GM19240 (cell line): ENCODE data around the gene OPRM1.

ENCODE experiments used
- DNase-seq: peaks from one replicate; pipeline ENCODE4 v3.0.0; 2011; ENCODE audit warnings: low spot score; ENCODE audit not compliant: insufficient read length

OPRM1 gene

DNA sequence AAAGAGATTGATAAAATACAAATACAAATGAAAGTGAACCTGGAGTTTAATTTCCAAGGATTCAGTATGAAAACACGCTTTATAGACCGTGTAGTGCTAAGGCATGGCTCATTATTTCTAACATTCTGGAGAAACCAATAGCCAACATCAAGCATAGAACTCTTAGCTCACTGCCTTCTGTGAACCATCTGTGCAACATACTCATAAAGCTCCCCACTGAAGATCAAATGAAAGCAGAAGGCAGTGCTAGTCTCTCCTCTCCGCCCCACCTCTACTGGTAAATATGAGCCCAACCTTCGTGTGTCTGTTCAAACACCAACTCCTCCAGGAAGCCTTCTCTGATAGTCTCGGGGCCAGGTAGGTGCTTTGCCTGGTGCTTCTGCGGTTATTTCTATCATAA, 163.9 kb downstream of the OPRM1 start:
- no peak for DNase-seq

- no peak for DNase-seq
These were observed 167.1 kb downstream of the OPRM1 start for GRCh38 chr6:154206141-154206540.

DNA sequence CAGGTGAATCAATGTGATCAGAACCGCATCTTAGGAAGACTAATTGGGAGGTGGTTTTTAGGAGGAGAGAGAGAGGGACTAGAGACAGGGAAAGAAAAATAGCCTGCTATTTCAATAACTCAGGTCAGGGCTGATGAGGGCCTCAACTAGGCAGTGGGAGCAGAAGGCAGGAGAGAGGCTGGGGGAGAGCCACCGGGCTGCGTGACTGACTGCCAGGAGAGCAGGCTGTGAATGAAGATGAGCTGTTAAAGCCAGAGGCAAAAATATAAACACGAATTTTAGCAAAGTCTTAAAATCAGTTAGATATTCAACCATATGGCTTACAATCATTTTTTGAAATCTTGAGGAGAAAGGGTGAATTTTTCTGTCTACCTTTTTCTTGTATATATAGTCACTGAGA, 168.0 kb downstream of the OPRM1 start:
- no peak for DNase-seq

DNA sequence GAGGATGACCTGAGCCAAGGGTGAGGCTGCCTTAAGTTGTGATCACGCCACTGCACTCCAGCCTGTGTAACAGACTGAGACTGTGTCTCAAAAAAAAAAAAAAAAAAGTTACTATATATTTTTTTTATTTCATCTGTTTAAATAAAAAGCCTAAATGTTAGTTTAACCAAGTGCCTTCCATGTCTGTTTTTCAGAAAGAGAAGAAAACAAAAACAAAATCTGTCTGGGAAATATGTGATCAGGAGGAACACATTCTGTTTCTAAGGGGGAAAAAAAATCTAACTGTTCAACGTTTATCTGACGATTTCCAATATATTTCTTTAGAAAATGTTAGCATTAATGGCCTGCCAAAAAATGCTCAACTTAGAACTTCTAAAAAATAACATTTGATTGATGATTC, 170.5 kb downstream of the OPRM1 start:
- DNase-seq, result no peak

DNA sequence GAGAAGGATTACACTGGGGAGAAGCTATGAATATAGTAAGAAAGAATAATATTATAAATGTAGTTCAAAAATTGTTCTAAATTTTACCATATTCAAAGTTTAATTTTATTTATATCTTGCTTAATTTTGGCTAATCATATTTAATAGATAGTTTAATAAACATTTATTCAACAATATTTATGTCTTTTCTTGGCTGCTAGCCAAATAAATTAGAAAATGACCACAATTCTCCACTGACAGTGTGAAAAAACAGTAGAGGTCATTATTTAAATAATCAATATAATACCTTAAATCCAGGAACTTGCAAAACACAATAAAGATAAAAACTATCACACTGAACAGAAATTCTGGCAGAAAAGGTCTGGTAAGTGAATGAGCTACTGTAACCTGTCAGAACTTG, 171.6 kb downstream of the OPRM1 start:
- DNase-seq, result no peak

GRCh38 chr6:154213782-154214181, 174.7 kb downstream of the OPRM1 start:
- DNase-seq, result no peak

DNA sequence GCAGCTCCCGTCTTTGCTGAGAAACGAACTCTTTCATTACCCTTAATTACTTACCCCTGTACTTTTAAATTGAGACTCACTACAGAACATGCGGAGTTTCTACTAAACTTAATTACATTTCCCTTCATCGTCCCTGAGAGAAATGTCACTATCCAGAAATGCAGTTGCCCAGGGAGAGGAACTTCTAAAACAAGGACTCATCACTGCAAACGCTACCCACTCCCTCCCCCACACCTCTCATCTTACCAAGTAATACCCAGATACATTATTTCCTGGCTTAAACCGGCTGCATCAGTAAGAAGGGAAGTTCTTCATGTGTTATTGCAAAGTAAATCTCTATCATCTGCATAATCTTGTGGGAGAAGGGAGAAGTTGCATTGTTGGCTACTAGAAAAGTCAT, 179.3 kb downstream of the OPRM1 start:
- DNase-seq, result no peak

- DNase-seq, result no peak
These were observed 179.7 kb downstream of the OPRM1 start for GRCh38 chr6:154218787-154219186.

DNA sequence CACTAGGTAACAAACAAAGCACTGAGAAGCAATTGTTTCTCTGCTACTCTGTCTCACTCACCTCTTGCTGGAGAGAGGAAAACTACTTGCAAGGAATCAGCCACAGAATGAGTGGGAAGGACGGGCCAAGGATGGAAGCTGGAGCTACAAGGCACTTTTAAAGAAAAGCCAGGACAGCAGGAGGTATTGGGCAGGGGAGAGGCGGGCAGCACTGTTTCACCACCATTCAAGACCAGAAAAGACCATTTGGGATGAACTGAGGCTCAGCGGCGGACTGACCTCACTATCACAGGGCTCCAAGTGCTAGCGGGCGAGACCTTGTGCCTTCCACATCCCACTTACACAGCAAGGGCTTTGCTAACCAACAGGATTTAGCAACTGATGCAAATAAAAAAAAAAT, 180.2 kb downstream of the OPRM1 start:
- DNase-seq, result no peak

GRCh38 chr6:154222716-154223115, 183.7 kb downstream of the OPRM1 start:
- DNase-seq, result no peak

DNA sequence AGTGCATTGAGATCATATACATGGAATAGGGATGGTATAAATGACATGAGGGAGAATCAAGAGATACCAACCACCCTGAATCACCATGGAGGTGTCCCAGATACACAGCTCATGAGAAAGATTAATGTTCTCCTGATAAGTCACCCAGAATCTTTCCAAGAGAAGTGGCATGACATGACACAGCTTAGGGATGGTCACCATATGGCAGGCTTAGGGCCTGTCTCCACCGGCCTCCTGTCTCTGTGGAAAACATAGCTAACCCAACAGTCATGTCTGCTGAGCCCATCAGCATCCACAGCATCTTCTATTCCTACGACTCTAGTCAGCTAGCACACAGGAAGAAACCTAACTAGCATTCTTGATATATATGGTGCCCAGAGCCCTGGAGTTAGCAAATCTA, 184.3 kb downstream of the OPRM1 start:
- DNase-seq, result no peak

GRCh38 chr6:154226461-154226860, 187.4 kb downstream of the OPRM1 start:
- no peak for DNase-seq

GRCh38 chr6:154227862-154228520, 189.0 kb downstream of the OPRM1 start:
- no peak for DNase-seq

- no peak for DNase-seq
These were observed 189.5 kb downstream of the OPRM1 start for GRCh38 chr6:154228521-154228905.

GRCh38 chr6:154229786-154230185, 190.7 kb downstream of the OPRM1 start:
- DNase-seq, result no peak

DNA sequence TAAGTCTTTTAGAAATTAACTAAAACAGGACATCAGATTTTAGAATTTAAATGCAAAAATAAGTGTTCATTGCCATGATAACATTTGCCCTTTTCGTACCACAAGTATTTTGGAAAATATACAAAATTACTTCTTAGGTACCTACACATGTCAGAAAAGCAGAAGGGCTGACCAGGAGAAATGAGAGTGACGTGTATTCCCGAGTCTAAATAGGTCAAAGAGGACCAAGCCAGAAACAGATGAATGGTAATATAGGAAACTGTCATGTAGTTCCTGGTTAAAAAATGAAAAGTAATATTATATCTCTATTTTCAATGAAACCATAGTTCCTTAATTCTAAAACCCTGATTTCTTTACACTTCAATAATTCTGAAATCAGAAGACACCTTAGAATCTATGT, 191.4 kb downstream of the OPRM1 start:
- DNase-seq, result no peak

DNA sequence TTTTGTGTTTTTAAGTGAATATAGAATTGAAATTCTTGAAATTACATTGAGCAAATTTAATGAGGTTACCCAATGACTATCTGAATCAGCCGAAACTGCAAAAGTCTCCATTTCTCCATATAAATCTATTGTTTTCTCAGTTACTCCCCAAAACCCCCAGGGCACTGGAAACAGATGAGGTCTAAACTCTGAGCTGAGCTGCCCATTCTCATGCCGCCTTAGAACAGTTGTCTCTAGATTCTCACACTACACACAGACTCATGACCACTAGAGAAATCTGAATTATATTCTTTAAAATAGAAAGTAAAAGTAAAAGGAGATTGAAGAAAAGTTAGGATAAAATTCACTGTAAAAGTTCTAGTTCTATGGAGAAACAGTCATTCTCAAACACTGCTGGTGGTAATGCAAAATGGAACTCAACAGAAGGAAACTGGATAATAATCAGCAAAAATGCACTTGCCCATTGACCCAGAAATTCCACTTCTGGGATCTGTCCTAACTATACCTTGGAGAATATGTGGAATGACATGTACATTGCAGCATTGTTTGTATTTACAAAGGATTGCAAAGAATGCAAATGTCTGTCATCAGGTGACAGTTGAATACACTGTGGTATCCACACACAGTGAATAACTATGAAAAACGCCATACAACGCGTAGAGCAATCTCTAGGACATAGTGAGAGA, 192.0 kb downstream of the OPRM1 start:
- DNase-seq, result no peak

- no peak for DNase-seq
These were observed 193.2 kb downstream of the OPRM1 start for GRCh38 chr6:154232013-154232910.

DNA sequence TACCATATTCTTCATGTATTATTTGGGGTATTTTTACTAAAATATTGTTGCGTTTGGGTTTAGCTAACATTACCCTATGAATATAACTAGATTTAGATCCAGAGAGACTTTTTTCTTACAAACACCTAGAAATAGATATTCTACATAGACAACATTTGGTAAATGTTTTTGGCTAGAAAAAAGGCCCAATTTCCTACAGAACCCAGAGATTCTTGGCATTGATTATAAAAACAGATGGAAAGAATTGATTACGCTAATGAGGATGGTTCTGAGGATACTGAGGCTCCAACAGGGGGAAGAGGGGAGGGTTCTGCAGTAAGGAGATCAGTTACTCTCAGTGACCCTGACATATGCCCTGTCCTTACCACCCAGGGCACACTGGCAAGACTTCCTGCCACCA, 194.3 kb downstream of the OPRM1 start:
- no peak for DNase-seq

- no peak for DNase-seq
These were observed 195.2 kb downstream of the OPRM1 start for GRCh38 chr6:154234019-154234772.

DNA sequence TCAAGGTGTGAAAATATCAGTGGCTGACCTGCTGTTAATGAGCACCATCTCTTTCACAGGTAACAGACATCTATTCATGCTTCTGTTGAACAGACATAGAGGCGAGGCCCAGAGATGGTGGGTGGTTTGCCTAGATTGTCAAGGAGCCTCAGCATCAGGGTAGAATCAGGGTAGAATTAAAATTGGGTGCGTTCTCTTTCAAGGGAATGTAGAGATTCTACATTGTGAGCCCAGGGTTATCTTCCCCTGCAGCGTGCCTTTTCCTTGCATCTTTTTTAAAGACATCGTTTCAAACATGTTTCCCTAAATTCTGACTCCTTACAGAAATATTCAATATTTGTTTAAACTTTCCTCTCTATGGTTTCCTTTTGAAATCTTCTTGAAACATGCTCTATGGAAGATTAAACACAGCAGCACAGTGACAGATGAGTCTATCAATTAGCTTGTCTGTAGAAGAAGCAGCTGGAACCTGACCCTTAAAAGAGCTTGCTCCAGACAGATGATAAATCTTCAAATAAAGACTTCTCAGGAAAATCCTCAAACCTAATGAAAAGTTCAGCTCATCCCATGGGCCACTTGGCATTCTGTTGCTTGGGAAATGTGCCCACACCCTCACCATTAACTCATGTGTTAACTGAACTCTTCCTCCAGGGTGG, 197.7 kb downstream of the OPRM1 start:
- DNase-seq, result no peak
